ENCODE data around the gene PEF1.

The PEF1 gene

GRCh38 chr1:31648641-31649357 is 4.1 kb upstream of the PEF1 start:
- DNase-seq (ENCODE audit: extremely low spot score) = no peak
- TF ChIP-seq, protein P1, sequence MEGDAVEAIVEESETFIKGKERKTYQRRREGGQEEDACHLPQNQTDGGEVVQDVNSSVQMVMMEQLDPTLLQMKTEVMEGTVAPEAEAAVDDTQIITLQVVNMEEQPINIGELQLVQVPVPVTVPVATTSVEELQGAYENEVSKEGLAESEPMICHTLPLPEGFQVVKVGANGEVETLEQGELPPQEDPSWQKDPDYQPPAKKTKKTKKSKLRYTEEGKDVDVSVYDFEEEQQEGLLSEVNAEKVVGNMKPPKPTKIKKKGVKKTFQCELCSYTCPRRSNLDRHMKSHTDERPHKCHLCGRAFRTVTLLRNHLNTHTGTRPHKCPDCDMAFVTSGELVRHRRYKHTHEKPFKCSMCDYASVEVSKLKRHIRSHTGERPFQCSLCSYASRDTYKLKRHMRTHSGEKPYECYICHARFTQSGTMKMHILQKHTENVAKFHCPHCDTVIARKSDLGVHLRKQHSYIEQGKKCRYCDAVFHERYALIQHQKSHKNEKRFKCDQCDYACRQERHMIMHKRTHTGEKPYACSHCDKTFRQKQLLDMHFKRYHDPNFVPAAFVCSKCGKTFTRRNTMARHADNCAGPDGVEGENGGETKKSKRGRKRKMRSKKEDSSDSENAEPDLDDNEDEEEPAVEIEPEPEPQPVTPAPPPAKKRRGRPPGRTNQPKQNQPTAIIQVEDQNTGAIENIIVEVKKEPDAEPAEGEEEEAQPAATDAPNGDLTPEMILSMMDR (IDR thresholded peaks at IDR 0.05; ENCODE audit: control extremely low read depth, extremely low read depth, low read depth, missing control alignments) = no peak
- POLR2A ChIA-PET = interaction anchor here (0.7 kb wide), 1 partner anchor 68 kb away, joined by 8 read pairs; no protein-coding TSS in a partner anchor
- CTCF ChIA-PET = interaction anchor here (4.3 kb wide), 1 partner anchor 15 kb away, joined by 22 read pairs; no protein-coding TSS in a partner anchor

DNA sequence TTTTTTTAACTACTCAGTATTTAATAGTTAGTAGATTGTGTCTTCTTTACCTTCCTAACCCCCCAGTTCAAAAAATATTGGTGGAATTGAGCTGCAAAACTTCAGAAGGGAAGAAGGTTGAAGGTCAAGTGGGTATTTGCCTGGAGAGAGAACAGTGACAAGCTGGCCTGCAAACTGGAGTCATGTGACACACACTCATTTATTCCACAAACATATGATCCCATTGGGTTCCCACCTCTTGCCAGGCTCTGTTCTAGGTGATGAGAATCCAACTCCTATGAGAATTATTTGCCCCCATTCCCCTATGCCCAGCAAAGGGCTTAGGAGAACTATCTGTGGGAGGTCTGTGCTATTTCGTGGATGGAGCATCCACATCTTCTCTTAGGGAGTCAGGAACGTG is 3.5 kb upstream of the PEF1 start:
- ChIA-PET CTCF (no interaction called here), POLR2A (interaction anchor here (0.6 to 0.7 kb wide), 2 partner anchors 67 to 305 kb away, joined by 8 read pairs; no protein-coding TSS in a partner anchor)
- TF ChIP-seq, protein P1 (IDR thresholded peaks at IDR 0.05; ENCODE audit: control extremely low read depth, extremely low read depth, low read depth, missing control alignments) = no peak
- DNase-seq (ENCODE audit: extremely low spot score) = no peak

DNA sequence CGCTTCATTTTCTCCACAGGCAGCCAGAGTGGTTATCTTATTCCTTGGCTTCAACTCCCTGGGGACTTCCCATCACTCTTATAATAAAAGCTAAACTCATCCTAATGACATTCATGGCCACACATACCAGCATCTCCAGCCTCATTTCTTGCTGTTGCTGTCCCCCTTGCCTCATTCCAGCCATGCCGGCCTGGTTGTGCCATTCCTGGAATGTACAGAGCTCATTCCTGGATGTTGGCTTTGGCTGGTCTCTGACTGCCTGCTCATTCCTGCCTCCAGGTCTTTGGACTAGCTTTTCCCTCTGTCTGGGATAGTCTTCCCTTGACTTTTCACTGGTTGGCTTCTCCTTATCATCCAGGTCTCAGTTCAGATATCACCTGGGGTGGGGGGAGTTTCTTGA is 2.4 kb upstream of the PEF1 start:
- TF ChIP-seq, protein P1 (IDR thresholded peaks at IDR 0.05; ENCODE audit: control extremely low read depth, extremely low read depth, low read depth, missing control alignments) = no peak
- ChIA-PET POLR2A (no interaction called here), CTCF (no interaction called here)
- DNase-seq (ENCODE audit: extremely low spot score) = no peak

DNA sequence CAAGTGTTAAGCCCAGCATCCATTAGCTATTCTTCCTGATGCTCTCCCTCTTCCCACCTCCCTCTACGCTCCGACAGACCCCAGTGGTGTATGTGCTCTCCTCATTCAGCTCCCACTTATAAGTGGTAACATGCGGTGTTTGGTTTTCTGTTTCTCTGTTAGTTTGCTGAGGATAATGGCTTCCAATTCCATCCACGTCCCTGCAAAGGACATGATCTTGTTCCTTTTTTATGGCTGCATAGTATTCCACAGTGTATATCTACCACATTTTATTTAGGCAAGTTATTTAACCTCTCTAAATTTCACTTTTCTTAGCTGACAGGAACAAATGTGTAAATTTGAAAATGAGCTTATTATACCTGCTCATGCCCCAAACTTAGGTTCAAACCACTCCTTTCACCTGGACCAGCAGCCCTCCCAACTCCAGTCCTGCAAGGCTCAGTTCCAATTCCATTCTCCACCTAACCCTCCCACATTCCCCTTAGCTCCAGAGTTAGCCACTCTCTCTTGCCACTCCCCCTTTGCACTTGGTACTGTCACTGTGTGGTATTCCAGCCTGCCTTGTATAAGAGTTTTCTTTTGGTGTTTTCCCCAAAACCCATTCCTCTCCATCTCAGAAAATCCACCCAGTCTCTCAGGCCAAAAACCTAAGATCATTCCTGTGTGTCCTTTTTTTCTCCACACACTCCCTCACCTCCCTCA is 1.7 kb upstream of the PEF1 start:
- TF ChIP-seq, protein P1 (IDR thresholded peaks at IDR 0.05; ENCODE audit: control extremely low read depth, extremely low read depth, low read depth, missing control alignments) = no peak
- DNase-seq (ENCODE audit: extremely low spot score) = no peak
- CTCF ChIA-PET = interaction anchor here (0.7 to 0.9 kb wide), 2 partner anchors 15 to 18 kb away, joined by 3 read pairs; no protein-coding TSS in a partner anchor
- POLR2A ChIA-PET = no interaction called here

- DNase-seq (ENCODE audit: extremely low spot score) = no peak
- TF ChIP-seq, protein P1 (IDR thresholded peaks at IDR 0.05; ENCODE audit: control extremely low read depth, extremely low read depth, low read depth, missing control alignments) = no peak
- CTCF ChIA-PET = interaction anchor here (0.7 to 4.7 kb wide), 11 partner anchors 11 to 144 kb away, joined by 3 to 21 read pairs (median 4); no protein-coding TSS in a partner anchor
- POLR2A ChIA-PET = no interaction called here
Measured at GRCh38 chr1:31645274-31645568, 545 bp upstream of the PEF1 start.

GRCh38 chr1:31643976-31644559 is 608 bp downstream of the PEF1 start:
- TF ChIP-seq, protein P1 (IDR thresholded peaks at IDR 0.05; ENCODE audit: control extremely low read depth, extremely low read depth, low read depth, missing control alignments) = no peak
- DNase-seq (ENCODE audit: extremely low spot score) = no peak
- POLR2A ChIA-PET = no interaction called here
- CTCF ChIA-PET = interaction anchor here (0.8 to 4.7 kb wide), 6 partner anchors 10 to 145 kb away, joined by 3 to 21 read pairs (median 6); no protein-coding TSS in a partner anchor
